Muscle of arm (tissue), 12 donors: ENCODE results near the gene DLGAP5. TPM values are rescaled to one million over a fixed set of nuclear protein-coding genes. Genes with fewer than 3 reads are reported as not detected.

Experiments
- DNase-seq: peaks from one replicate; pipeline ENCODE4 v3.0.0-alpha.2; 2013
- polyA plus RNA-seq, 12 donors: library from polyadenylated mRNA; unstranded; fragments of 120-200 nt; gene quantifications; one replicate each; pipeline ENCODE4 v1.2.1, GENCODE V29; 2013; ENCODE audit not compliant: insufficient read length in 12 of 12

Gene DLGAP5
- polyA plus RNA-seq, 12 donors, result 7.3 to 20.1 (median 12.9) TPM; not detected in 1

DNA sequence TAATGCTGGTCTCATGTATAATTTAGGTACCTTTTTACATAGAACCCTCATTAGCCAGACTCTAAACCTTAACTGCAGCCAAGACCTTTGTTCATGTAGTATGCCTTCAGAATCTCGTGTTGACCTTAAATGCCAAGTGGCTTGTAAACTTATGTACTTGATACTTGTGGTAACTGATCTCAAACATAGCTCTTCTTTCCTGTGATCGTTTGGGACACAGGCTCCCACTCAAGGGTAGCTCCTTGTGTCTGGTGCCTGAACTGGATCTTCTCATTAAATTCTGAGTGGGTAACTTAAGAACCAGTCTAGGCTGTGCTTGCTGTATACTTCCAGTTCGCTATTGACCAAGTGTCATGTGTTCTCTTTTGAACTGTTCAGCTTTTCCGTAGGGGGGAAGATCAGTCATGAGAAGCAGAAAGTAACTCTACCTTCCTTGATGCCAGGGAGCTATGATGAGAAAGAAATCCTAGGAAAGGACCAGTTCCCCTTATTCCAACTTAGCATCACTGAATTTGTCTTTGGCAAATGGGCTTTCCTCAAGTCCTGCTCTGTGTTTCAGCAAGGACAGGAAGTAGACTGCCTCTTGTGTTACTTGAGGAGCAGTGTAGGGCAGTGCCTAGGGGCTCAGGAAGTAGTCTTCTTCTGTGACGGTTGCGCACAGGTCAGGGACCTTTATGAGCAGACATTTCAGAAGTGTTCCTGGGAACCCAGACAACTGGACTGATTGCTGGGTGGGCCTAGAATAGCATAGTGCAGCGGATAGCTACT is 59.8 kb downstream of the DLGAP5 start:
- no peak for DNase-seq

DNA sequence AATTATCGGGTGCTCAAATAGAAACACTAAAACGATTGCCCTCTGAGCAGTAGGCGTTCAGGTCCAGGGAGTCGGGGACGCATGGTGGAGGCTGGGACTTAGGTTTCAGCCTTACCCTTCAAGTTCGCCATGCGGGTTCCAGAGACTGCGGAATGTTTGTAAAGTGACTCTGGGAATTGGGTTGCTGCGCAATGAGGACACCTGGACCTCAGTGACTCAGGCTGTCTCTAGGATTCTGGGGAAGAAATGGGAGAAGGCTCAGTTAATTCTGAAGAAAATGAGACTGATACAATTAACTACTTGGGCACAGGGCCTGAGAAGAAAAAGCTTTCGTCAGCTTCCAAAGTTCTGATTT is 61.2 kb downstream of the DLGAP5 start:
- no peak for DNase-seq

DNA sequence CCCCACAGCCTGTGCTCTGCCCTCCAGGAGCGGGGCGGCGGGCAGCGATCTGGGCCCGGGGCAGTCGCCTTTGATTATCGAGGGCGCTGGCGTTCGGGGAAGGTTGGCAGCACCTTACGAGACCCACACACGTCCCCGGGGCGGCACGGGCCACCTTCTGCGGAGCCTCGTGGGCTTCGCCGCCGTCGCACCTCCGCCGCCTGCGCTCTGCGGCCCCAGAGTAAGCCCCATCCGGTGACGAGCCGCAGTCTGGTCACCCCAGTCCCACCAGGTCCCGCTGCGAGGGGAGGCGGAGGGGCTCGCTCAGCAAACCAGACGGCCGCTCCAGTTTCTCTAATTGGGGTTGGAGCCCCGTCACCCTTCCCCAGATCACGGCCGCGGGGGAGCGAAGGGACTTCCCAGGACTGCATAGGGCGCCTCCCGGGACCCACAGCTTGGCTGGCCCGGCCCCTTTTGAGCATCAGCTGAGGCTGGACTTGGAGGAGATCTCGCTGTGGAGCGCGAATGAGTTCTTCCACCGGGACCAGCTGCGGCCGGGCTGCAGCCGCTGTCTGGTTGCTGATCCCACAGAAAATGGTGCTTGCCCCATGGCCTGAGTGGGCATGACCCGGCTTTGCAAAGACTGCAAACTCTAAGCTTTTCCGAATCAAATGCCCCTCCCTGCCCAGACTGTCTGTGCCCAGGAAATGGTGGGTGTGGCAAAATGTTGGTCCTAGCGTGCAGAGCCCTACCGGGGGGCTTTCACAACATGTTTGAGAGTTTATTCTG is 61.8 kb downstream of the DLGAP5 start:
- DNase-seq, result peak; percentile 57

DNA sequence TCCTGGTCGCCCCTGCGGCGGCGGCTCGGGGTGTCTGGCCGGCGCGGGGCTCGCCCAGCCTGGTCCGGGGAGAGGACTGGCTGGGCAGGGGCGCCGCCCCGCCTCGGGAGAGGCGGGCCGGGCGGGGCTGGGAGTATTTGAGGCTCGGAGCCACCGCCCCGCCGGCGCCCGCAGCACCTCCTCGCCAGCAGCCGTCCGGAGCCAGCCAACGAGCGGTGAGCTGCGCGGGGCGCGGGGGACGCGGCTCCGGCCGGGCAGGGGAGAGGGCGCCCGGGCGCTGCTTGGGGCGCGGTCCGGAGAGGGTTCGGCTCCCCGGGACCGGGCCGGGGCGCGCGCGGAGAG is 62.3 kb downstream of the DLGAP5 start, which contains the start of gene LGALS3:
Gene LGALS3 (plus strand): TSS at position 167 of the 342 bp plus-strand sequence. CDS start 8,122 bp downstream, outside the sequence.
- DNase-seq, result no peak

DNA sequence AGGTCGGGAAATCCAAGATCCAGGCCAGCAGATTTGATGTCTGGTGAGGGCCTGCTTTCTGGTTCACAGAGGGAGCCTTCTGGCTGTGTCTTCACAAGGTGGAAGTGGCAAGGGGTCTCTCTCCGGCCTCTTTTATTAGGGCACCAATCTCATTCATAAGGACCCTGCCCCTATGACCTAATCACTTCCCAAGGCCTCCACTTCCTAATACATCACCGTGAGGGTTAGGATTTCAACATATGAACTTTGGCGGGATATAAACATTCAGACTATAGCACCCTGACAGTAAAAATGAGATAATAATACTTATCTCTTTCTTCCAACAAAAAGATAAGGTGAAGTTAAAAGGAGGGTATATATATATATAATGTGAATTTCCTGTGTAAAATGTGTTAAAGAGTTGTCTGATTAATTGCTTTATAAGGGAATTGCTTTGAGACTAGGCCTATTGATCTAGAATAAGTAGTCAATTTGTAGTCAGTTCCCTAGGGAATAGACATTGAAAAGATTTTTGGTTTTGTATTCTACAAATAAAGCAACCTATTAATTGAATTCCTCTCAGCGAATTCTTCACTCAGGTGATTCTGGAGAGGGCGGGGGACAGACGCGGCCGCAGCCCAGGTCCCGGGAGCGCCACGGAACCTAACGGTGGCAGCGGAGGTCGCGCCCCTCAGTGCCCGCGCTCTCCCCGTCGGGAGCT is 62.8 kb downstream of the DLGAP5 start:
- no peak for DNase-seq

DNA sequence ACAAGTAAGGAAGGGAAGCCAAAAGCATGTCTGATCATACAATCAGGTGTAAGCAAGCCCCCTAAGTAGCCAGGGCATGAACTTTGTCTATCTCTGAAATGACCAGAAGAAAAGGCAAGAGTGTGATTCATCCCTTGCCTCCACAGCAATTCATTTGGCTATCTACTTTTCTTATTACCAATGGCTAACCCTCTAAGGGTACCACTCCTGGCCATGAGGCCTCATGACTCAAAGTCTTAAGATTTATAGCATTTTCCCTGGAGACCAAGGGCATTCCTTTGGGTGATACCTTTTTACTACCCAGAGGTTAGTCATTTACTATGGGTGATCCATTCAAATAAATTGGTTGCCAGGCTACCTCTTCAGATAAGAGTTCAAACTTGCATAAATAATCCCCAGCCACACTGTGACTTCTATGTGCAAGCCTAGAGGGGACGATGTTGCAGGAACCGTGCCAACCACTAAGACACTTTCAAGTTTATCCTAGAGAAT is 63.9 kb downstream of the DLGAP5 start:
- DNase-seq, result no peak

DNA sequence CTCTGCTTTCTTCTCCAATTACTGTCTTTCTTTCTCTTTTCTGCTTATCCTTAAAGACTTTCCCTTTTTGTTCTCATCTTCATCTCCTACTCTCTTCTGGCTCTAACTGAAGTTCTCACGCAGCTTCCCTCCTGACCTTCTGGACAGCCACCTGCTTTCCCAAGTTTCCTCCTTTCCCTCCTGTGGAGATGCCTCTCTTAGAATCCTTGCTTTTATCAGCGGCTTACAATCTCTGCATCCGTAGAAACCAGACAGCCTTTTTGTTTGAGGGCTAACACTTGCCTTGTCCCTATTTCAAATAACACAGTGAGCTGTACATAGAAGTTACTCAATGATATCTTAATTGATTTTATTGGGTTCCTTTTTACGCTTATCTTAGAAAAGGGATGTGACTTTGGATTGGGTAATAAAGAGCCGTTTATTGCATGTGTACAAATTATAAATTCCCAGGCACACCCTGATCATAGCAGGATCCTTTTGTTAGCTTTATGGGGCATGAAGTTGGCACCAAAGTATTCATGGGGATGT is 64.4 kb downstream of the DLGAP5 start:
- DNase-seq, result no peak

DNA sequence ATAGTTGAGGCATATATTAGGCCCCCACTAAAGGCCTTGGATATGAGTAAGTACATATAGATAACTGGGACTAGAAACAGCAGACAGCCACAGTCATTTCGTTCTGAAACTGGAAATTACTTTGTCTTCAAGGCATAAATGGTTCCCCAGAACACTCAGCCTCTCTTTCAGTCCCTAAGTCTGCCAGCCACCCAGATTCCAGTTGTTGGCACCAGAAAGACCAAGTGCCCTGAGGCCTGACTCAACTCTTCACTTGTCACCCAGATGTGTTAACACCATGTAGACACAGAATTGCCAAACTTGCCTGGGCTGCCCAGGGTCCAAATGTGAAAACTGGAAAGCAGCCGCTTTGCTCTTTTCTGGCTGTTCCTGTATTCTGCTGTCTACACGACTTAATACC is 65.4 kb downstream of the DLGAP5 start:
- no peak for DNase-seq

DNA sequence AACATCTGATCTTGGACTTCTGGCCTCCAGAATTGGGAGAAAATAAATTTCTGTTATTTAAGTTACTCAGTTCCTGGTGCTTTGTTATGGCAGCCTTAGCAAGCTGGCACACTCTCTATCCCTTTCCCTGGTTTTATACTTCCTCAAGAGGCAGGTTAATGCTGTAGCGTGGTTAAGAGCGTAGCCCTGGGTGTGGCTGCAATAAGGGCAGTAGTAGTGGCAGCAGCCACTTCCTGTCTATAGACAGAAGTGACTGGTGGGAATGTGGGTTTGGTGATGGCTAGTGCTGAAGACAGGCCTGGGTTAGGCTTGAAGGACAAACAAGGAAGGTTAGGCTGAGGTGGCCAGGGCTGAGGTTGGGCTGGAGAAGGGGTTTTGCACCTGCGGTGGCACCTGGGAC is 66.0 kb downstream of the DLGAP5 start:
- DNase-seq, result no peak

DNA sequence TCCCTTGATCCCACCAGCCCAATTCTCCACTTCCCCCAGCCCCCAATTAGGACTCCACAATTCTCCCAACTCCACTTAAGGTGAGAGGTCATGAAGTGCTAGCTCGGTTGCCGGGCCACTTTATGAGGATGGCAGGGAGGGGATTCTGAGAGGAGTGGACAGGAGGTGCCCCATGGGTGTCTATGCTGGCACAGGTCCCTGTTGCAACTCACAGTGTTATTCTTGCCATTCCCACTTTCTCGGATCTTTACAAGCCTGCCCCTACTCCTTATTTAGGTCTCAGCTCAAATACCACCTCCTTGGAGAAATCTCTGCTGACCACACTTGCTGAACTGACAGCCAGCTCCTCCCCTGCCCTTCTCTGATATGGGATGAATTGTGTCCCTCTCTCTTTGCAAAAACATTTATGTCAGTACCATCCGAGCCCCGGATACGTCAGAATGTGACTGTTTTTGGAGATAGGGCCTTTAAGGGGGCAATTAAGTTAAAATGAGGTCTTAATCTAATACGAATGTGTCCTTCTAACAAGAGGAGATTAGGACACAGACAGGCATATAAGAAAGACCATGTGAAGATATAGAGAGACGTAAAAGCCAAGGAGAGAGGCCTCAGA is 66.5 kb downstream of the DLGAP5 start:
- no peak for DNase-seq

DNA sequence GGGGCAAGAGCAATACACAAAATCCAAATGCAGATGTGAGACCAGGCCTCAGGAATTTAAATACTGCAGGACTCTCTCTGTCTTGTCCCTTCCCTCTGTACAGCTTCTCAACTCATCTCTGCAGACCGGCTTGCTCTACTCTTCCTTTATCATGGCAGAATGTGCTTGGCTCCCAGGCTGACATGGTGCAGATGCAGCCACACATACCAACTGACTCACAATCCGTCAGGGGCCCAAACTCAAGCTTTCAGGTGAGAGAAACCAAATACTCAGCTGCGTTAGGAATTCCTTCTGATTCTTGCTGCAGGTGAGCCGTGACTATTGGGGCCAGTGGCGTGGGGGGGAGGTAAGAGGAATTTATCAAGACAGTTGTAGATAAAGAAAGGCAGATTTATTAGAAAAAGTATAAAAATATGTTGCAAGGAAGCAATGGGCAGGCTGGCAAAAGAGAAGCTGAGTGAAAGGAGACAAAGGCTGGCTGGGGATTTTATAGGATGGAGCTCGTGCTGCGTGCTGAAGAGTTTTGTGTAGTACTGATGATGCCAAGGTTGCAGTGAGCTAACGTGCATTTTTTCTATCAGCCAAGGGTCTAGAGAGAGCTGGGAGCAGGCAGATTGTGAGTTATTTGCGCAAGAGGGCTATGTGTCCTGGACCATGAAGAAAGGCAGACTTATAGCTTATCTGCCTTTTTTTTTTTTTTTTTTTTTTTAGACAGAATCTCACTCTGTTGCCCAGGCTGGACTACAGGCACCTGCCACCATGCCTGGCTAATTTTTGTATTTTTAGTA is 67.3 kb downstream of the DLGAP5 start:
- no peak for DNase-seq

DNA sequence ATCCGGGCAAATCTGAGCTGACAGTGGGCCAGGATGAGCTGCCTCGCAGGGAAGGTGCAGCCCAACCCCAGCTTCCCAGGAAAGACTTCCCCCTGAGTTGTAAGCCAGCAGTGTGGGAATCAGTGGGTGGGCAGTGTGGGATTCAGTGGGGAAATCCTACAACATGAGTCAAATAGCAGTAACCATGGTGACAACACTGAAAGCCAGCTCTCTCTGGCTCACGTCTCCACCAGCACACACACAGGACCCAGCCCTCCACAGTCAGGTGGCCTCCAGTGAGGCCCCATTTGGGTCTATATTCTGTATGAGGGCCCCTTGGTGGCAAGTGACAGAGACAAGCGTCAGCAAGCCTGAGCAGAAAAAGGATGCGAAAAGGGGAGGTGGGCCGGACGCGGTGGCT is 68.3 kb downstream of the DLGAP5 start:
- no peak for DNase-seq

DNA sequence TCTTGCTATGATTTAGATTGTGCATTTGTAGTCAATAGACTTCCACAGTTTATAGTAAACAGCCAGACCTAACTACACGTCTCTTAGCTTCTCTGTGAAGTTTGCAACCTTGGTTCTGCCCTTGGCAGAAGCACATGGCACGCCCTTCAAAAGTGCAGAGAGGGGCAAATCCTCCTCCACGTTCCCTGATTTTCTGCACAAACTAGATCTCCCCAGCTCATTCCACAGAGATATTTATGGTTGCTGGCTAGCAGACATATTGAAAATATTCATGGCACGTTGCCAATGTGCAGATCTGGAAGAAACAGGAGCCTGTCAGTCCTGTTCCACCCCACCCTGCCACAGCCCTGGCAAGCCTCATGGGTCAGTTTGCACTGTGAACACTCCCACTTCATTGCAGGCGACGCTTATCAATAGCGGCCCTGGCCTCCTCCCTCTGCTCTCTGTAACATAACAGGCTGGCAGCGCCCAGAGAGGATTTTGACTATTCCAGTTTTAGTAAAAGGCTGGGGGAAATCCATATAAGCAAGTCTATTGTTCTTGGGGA is 68.9 kb downstream of the DLGAP5 start:
- DNase-seq, result peak; percentile 65

DNA sequence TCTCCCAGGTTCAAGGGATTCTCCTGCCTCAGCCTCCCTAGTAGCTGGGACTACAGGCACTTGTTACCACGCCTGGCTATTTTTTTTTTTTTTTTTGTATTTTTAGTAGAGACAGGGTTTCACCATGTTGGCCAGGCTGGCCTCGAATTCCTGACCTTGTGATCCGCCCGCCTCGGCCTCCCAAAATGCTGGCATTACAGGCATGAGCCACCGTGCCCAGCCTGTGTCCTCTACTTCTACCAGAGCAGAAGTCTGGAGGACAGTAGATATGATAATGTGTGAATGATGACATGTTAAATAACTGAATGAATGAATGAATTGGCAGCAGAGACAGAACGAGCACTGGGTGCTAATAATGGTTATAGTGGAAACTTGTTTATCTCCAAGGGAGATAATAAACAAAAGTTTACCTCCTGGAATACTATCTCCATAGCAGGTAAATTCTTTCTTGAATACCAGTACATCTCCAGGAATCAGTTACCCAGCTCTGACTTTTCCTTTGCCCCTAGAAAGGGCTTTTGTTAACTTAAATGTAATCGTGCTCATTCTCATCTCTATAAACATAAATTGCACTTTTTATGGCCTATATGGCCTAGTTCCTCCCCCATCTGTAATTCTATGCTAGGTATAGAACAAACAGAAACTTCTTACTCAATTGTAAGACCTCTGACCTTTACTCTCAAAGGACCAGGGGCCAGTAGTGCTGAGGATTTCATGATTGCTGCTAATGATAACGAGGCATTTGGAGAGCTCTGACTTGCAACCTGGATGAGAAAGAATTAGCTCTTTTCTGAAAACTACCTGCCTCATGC is 69.6 kb downstream of the DLGAP5 start:
- DNase-seq, result no peak

DNA sequence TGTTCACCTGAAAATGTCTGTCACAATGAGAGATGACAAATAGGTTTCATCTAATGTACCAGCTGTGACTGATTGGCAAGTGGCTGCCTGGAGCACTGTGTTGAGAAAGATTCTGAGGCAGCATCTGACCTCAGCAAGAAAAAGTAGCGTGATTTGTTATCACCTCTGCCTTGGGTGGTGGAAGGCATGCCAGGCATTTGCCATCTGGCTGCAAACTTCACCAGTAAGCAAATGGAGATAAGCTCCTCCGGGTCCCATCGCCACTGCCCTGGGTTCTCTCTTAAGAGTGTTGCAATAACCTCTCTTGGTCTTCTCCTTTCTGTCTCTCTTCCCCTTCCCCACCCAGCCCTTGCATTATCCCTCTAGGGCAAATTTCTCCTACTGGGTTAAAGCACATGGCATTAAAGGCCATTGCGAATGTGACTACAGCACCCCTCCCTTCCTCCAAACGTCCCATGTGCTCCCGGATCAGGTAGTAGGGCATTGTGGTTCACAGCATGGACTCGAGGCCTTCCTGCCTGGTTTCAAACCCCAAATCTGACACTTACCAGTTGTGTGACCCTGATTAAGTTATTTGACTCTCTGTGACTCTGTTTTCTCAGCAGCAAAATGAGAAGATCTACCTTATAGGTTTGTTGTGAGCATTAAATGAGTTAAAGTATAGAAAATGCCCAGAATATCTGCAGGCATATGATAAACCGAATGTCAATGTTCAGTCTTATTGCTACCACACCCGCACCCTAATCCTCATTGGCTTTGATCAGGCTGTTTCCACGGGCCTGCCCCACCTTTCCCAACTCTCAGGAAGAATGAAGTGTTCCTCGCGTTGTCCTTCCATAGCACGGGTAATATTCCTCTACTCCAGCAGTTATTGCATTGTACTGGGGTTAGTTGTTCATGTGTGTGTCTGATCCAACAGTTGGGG is 70.6 kb downstream of the DLGAP5 start:
- DNase-seq, result no peak

DNA sequence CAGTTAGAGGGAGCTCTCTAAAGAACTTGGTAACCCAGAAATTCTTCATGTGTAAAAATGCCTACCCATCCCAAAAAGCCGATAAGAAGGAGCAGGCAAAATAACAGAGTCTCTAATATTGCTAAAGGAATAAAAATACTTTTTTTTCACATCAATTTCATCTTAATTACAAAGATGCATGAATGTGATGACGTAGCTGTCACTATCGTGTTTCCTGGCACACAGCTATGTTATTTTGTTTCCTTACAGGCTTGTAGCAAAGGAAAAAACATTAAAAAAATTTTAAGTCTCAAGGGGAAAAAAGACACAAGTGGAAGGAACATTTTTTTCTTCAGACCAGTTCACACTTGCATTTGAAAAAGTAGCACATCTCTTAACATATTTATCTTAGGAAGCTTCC is 72.6 kb downstream of the DLGAP5 start:
- no peak for DNase-seq

DNA sequence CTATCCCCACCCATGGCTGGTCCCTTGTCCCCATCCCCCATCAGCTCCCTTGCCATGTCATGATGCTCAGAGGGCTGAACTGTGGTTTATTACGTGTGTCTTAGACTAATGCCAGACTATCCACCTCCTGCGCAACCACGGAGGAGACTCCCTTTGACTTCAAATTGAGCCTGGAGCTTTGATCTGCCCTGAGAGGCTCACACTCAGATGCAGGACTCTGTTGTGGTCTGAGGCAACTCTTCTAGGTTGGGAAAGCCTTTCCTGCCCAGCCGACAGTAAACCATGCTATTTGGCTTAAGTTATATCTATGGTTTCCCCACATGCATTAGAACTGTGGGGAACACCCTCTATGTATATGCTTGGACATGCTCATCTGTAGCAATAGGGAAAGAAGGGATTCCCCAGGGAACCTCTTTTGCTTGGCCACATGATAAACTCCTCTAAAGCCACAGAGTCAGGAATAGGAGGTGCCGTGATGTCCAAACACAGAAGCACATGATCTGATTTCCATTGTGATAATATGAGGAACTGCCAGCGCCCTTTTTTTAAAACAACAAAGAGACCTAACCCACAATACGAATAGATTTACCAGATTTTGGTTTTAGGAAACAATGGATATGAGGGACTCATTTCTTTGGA is 73.5 kb downstream of the DLGAP5 start:
- no peak for DNase-seq
